ENCODE results near the gene SPTBN2.
"Not testable (repeated sequence)": the region's sequence is repeated elsewhere in the genome, so short reads cannot be mapped to it uniquely, and the experiment has no call there.

SPTBN2 gene

DNA sequence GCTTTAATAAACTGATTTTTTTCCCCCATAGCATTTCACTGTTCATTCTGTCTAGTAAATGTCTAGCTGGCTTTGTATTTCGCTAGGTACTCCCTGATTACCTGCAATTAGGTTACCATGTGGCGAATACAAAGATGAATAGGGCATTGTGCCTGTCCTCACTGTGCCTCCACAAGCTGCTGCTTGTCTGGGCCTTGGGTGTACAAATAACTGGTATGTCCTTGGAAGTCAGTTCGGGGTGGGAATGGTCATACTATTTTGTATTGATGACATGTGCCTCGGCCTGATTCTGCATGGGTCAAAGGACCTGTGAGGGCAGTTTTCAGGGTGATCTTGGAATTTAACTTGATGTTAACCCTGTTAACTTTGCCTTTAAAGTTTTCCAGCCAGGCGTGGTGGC, 79.1 kb downstream of the SPTBN2 start:
- H2AFZ ChIP-seq (ENCODE audit: low read depth, low read length), result no peak overlapping the region
- H3K9me3 ChIP-seq (ENCODE audit: low read length), result no peaks in the 10 kb centered on the region
- peaks cover 71% of the 10 kb centered on the region for H3K36me3 ChIP-seq (ENCODE audit: insufficient read depth, low read length)
- H3K4me1 ChIP-seq (ENCODE audit: insufficient read depth, low read length), result no peaks in the 10 kb centered on the region
- no peak overlapping the region for H3K4me3 ChIP-seq (ENCODE audit: low read length)
- H3K27me3 ChIP-seq (ENCODE audit: insufficient read depth, low read length), result no peaks in the 10 kb centered on the region

GRCh38 chr11:66646828-66647227, 82.2 kb downstream of the SPTBN2 start:
- H3K36me3 ChIP-seq (ENCODE audit: insufficient read depth, low read length), result peaks cover 85% of the 10 kb centered on the region
- peaks cover 29% of the 10 kb centered on the region for H3K4me1 ChIP-seq (ENCODE audit: insufficient read depth, low read length)
- peaks cover 3% of the 10 kb centered on the region for H3K9me3 ChIP-seq (ENCODE audit: low read length)
- no peak overlapping the region for H2AFZ ChIP-seq (ENCODE audit: low read depth, low read length)
- no peaks in the 10 kb centered on the region for H3K27me3 ChIP-seq (ENCODE audit: insufficient read depth, low read length)
- no peak overlapping the region for H3K4me3 ChIP-seq (ENCODE audit: low read length)

GRCh38 chr11:66643745-66644437, 85.1 kb downstream of the SPTBN2 start:
- peaks cover 3% of the 10 kb centered on the region for H3K9me3 ChIP-seq (ENCODE audit: low read length)
- H2AFZ ChIP-seq (ENCODE audit: low read depth, low read length), result no peak overlapping the region
- peak overlapping the region; percentile 3 for H3K4me3 ChIP-seq (ENCODE audit: low read length)
- peaks cover 88% of the 10 kb centered on the region for H3K36me3 ChIP-seq (ENCODE audit: insufficient read depth, low read length)
- peaks cover 58% of the 10 kb centered on the region for H3K4me1 ChIP-seq (ENCODE audit: insufficient read depth, low read length)
- no peaks in the 10 kb centered on the region for H3K27me3 ChIP-seq (ENCODE audit: insufficient read depth, low read length)

GRCh38 chr11:66641834-66642233, 87.2 kb downstream of the SPTBN2 start:
- peaks cover 68% of the 10 kb centered on the region for H3K4me1 ChIP-seq (ENCODE audit: insufficient read depth, low read length)
- peaks cover 3% of the 10 kb centered on the region for H3K9me3 ChIP-seq (ENCODE audit: low read length)
- peaks cover 72% of the 10 kb centered on the region for H3K36me3 ChIP-seq (ENCODE audit: insufficient read depth, low read length)
- H2AFZ ChIP-seq (ENCODE audit: low read depth, low read length), result no peak overlapping the region
- no peaks in the 10 kb centered on the region for H3K27me3 ChIP-seq (ENCODE audit: insufficient read depth, low read length)
- peak overlapping the region; percentile 94 for H3K4me3 ChIP-seq (ENCODE audit: low read length)

- H2AFZ ChIP-seq (ENCODE audit: low read depth, low read length); H3K9me3 ChIP-seq (ENCODE audit: low read length); H3K27me3 ChIP-seq (ENCODE audit: insufficient read depth, low read length): not testable (repeated sequence)
- H3K4me3 ChIP-seq (ENCODE audit: low read length), result peak overlapping the region; percentile 94
- H3K36me3 ChIP-seq (ENCODE audit: insufficient read depth, low read length), result peaks cover 53% of the 10 kb centered on the region
- peaks cover 68% of the 10 kb centered on the region for H3K4me1 ChIP-seq (ENCODE audit: insufficient read depth, low read length)
These were observed 89.1 kb downstream of the SPTBN2 start for GRCh38 chr11:66639814-66640340.

DNA sequence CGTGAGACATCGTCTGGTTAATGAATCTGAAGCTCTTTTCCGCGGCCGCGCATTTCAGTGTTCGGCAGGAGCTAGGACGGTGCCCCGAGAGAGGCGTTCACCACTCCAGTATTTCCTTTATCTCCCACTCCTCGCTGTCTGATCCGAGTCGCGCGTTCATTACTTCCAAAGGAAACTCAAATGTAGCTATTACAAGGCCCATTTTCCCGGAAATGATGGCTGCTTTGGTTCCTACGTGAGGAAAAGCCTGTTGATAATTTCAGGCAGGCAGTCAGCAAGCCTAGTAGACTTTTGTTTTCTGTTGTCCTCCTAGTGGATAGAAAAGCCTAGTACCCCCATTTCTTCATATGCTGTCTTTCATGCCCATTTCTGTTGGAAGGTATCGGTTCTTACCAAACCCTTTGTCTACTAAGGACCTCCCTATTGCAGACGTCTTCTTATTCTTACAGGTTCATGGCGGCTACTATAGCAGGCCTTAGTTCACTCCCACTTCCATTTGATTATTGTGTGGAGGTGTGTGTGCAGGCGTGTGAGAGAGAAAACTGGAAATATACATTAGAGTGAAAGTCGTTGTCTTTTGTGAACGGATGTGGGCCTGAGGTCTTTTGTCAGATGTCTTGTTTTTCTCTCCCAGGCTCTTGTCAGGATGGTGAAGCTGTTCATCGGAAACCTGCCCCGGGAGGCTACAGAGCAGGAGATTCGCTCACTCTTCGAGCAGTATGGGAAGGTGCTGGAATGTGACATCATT, 89.8 kb downstream of the SPTBN2 start:
- no peak overlapping the region for H2AFZ ChIP-seq (ENCODE audit: low read depth, low read length)
- peaks cover 63% of the 10 kb centered on the region for H3K4me1 ChIP-seq (ENCODE audit: insufficient read depth, low read length)
- peak overlapping the region; percentile 94 for H3K4me3 ChIP-seq (ENCODE audit: low read length)
- H3K27me3 ChIP-seq (ENCODE audit: insufficient read depth, low read length), result no peaks in the 10 kb centered on the region
- peaks cover 3% of the 10 kb centered on the region for H3K9me3 ChIP-seq (ENCODE audit: low read length)
- H3K36me3 ChIP-seq (ENCODE audit: insufficient read depth, low read length), result peaks cover 53% of the 10 kb centered on the region

- Histone ChIP-seq H2AFZ (ENCODE audit: low read depth, low read length) (no peak within 1 kb of the TSS), H3K27me3 (ENCODE audit: insufficient read depth, low read length) (no peaks in the 10 kb centered on the region), H3K9me3 (ENCODE audit: low read length) (peaks cover 2% of the 10 kb centered on the region), H3K4me1 (ENCODE audit: insufficient read depth, low read length) (peaks cover 55% of the 10 kb centered on the region), H3K4me3 (ENCODE audit: low read length) (peak within 1 kb of the TSS; percentile 94), H3K36me3 (ENCODE audit: insufficient read depth, low read length) (peaks cover 50% of the 10 kb centered on the region)
These were observed 90.6 kb downstream of the SPTBN2 start, which contains the start of gene RBM4 for GRCh38 chr11:66638177-66639065. Gene RBM4 (plus strand): TSS chr11:66638703. CDS start chr11:66639712, 1,009 bp downstream.

- Histone ChIP-seq H3K4me1 (ENCODE audit: insufficient read depth, low read length) (peaks cover 47% of the 10 kb centered on the region), H3K27me3 (ENCODE audit: insufficient read depth, low read length) (no peaks in the 10 kb centered on the region), H3K36me3 (ENCODE audit: insufficient read depth, low read length) (peaks cover 49% of the 10 kb centered on the region), H3K4me3 (ENCODE audit: low read length) (peak overlapping the region; percentile 57), H2AFZ (ENCODE audit: low read depth, low read length) (no peak overlapping the region), H3K9me3 (ENCODE audit: low read length) (no peaks in the 10 kb centered on the region)
These were observed 91.3 kb downstream of the SPTBN2 start for GRCh38 chr11:66637557-66638176.

- Histone ChIP-seq H3K36me3 (ENCODE audit: insufficient read depth, low read length) (peaks cover 42% of the 10 kb centered on the region), H3K4me1 (ENCODE audit: insufficient read depth, low read length) (peaks cover 35% of the 10 kb centered on the region), H3K27me3 (ENCODE audit: insufficient read depth, low read length) (no peaks in the 10 kb centered on the region), H2AFZ (ENCODE audit: low read depth, low read length) (no peak overlapping the region), H3K4me3 (ENCODE audit: low read length) (no peak overlapping the region), H3K9me3 (ENCODE audit: low read length) (no peaks in the 10 kb centered on the region)
These were observed 92.6 kb downstream of the SPTBN2 start for GRCh38 chr11:66636411-66636810.
